H1 (cell line): ENCODE data around the gene WDR19. TPM values are rescaled to one million over a fixed set of nuclear protein-coding genes. Genes with fewer than 3 reads are reported as not detected.

Source experiments
- CTCF ChIA-PET: fragments of 300-600 bp; sonication (Branson Sonifier 250); formaldehyde crosslinking; loops from one replicate; lab custom pipeline; 2021; ENCODE audit not compliant: partially characterized antibody; lab: Charles Lee
- POLR2A ChIA-PET: fragments of 300-600 bp; sonication (Branson Sonifier 250); formaldehyde crosslinking; loops from one replicate; lab custom pipeline; 2021; ENCODE audit warnings: inconsistent platforms; ENCODE audit not compliant: partially characterized antibody; lab: Charles Lee
- DNase-seq, 2 experiments: peaks; one replicate each; pipeline versions ENCODE4 v3.0.0 to v3.0.0-alpha.2; 2010 to 2022; ENCODE audit warnings: low spot score in 2 of 2, low read depth in 1 of 2, mixed read lengths in 1 of 2
- FAIRE-seq: peaks from 2 replicates; lab custom pipeline; 2011; peaks lifted over from hg19 to GRCh38; lab: Jason Lieb, UNC
- H2AFZ ChIP-seq: 2 replicates; pipeline ENCODE4 v1.8.1; 2012; ENCODE audit warnings: low read length, inconsistent platforms
- H2AK5ac ChIP-seq: 2 replicates; pipeline ENCODE4 v1.6.1; 2013; ENCODE audit warnings: low read depth, low read length
- H2BK120ac ChIP-seq: replicated peaks from 2 replicates; pipeline ENCODE3; 2013; ENCODE audit warnings: low read depth, low read length, inconsistent platforms
- H2BK12ac ChIP-seq: 2 replicates; pipeline ENCODE4 v1.6.1; 2013; ENCODE audit warnings: low read depth, low read length
- H2BK15ac ChIP-seq: 2 replicates; pipeline ENCODE4 v1.6.1; 2013; ENCODE audit warnings: low read length
- H2BK20ac ChIP-seq: 2 replicates; pipeline ENCODE4 v1.6.1; 2013; ENCODE audit warnings: low read length
- H2BK5ac ChIP-seq: 2 replicates; pipeline ENCODE4 v1.6.1; 2013; ENCODE audit warnings: low read depth, low read length
- H3K14ac ChIP-seq: 2 replicates; pipeline ENCODE4 v1.6.1; 2013; ENCODE audit warnings: inconsistent platforms; ENCODE audit not compliant: insufficient read length
- H3K18ac ChIP-seq: 2 replicates; pipeline ENCODE4 v1.6.1; 2013; ENCODE audit warnings: low read length; ENCODE audit errors: extremely low read depth
- H3K23ac ChIP-seq: 2 replicates; pipeline ENCODE4 v1.6.1; 2013; ENCODE audit warnings: inconsistent platforms; ENCODE audit not compliant: insufficient read length
- H3K23me2 ChIP-seq: 2 replicates; pipeline ENCODE4 v1.6.1; 2013; ENCODE audit warnings: low read depth, low read length
- H3K27ac ChIP-seq: 2 replicates; pipeline ENCODE4 v1.6.1; 2011; ENCODE audit warnings: low read depth, low read length, inconsistent platforms
- H3K27me3 ChIP-seq, 4 experiments: replicated peaks in 1 of 4; 1 replicate in 1 of 4; 2 replicates in 3 of 4; pipeline versions ENCODE4 v1.6.1 to v1.8.1; 2011 to 2013; ENCODE audit warnings: low read length in 3 of 4, mild to moderate bottlenecking in 3 of 4, inconsistent platforms in 2 of 4, mixed read lengths in 2 of 4, moderate library complexity in 1 of 4; ENCODE audit not compliant: control insufficient read depth in 3 of 4, insufficient read depth in 3 of 4; ENCODE audit errors: extremely low read depth in 1 of 4
- H3K36me3 ChIP-seq, 4 experiments: 2 replicates each; pipeline versions ENCODE4 v1.6.1 to v1.8.1; 2011 to 2013; ENCODE audit warnings: mild to moderate bottlenecking in 4 of 4, low read length in 3 of 4, moderate library complexity in 2 of 4, control low read depth in 1 of 4, inconsistent platforms in 1 of 4; ENCODE audit not compliant: insufficient read depth in 4 of 4, control insufficient read depth in 2 of 4
- H3K4ac ChIP-seq: replicated peaks from 2 replicates; pipeline ENCODE3; 2013; ENCODE audit warnings: low read length, low read depth, mixed read lengths, inconsistent platforms; ENCODE audit not compliant: insufficient read length
- H3K4me1 ChIP-seq, 4 experiments: replicated peaks in 1 of 4; 1 replicate in 1 of 4; 2 replicates in 3 of 4; pipeline versions ENCODE4 v1.6.1 to v1.8.1; 2011 to 2013; ENCODE audit warnings: low read length in 3 of 4, inconsistent platforms in 2 of 4, mixed read lengths in 1 of 4; ENCODE audit not compliant: insufficient read depth in 4 of 4, control insufficient read depth in 3 of 4
- H3K4me2 ChIP-seq, 2 experiments: 2 replicates each; pipeline versions ENCODE4 v1.6.1 to v1.8.1; 2011 to 2013; ENCODE audit warnings: low read depth in 2 of 2, low read length in 2 of 2, control low read depth in 1 of 2, inconsistent platforms in 1 of 2, mild to moderate bottlenecking in 1 of 2; ENCODE audit not compliant: insufficient read depth in 1 of 2
- H3K4me3 ChIP-seq, 4 experiments: fragments of 200-600, 300-600 bp in 1 of 4; sonication (generic), shearing (Covaris generic), sonication (Bioruptor Twin) in 1 of 4; 2 replicates each; pipeline versions ENCODE4 v1.5.1 to v1.8.1; 2011 to 2016; ENCODE audit warnings: low read length in 4 of 4, low read depth in 3 of 4, control low read depth in 2 of 4, inconsistent platforms in 2 of 4, mild to moderate bottlenecking in 2 of 4, mixed read lengths in 1 of 4, moderate library complexity in 1 of 4; ENCODE audit not compliant: insufficient read depth in 2 of 4; ENCODE audit errors: extremely low read depth in 1 of 4
- H3K56ac ChIP-seq: replicated peaks from 2 replicates; pipeline ENCODE3; 2013; ENCODE audit warnings: low read depth, mild to moderate bottlenecking, mixed read lengths, low read length, inconsistent platforms; ENCODE audit not compliant: insufficient read length
- H3K79me1 ChIP-seq: 2 replicates; pipeline ENCODE4 v1.6.1; 2013; ENCODE audit warnings: low read depth, low read length, control low read depth
- H3K79me2 ChIP-seq, 2 experiments: 2 replicates each; pipeline versions ENCODE4 v1.6.1 to v1.8.1; 2012 to 2013; ENCODE audit warnings: low read length in 2 of 2, mild to moderate bottlenecking in 2 of 2, inconsistent platforms in 1 of 2; ENCODE audit not compliant: insufficient read depth in 2 of 2, control insufficient read depth in 1 of 2
- H3K9ac ChIP-seq, 4 experiments: replicated peaks in 1 of 4; 1 replicate in 1 of 4; 2 replicates in 3 of 4; pipeline versions ENCODE4 v1.6.1 to v1.8.1; 2011 to 2013; ENCODE audit warnings: low read depth in 3 of 4, low read length in 3 of 4, control low read depth in 2 of 4, mild to moderate bottlenecking in 2 of 4, moderate library complexity in 2 of 4, inconsistent platforms in 1 of 4; ENCODE audit errors: extremely low read depth in 1 of 4
- H3K9me3 ChIP-seq, 2 experiments: 2 replicates each; pipeline versions ENCODE4 v1.6.1 to v1.8.1; 2012 to 2013; ENCODE audit warnings: mild to moderate bottlenecking in 2 of 2, moderate library complexity in 2 of 2, control low read depth in 1 of 2, inconsistent platforms in 1 of 2, low read depth in 1 of 2, low read length in 1 of 2, mixed read lengths in 1 of 2; ENCODE audit not compliant: insufficient read depth in 2 of 2
- H4K20me1 ChIP-seq, 2 experiments: replicated peaks in 1 of 2; 2 replicates each; pipeline versions ENCODE3 to v1.8.1; 2011 to 2013; ENCODE audit warnings: inconsistent platforms in 2 of 2, low read length in 2 of 2, mild to moderate bottlenecking in 1 of 2; ENCODE audit not compliant: insufficient read depth in 2 of 2, control insufficient read depth in 1 of 2
- H4K5ac ChIP-seq: 2 replicates; pipeline ENCODE4 v1.6.1; 2013; ENCODE audit warnings: low read length, low read depth, mixed read lengths, inconsistent platforms; ENCODE audit not compliant: insufficient read length
- H4K8ac ChIP-seq: 2 replicates; pipeline ENCODE4 v1.8.0; 2013; ENCODE audit warnings: mild to moderate bottlenecking, moderate library complexity, low read length, inconsistent platforms; ENCODE audit not compliant: insufficient read depth; ENCODE audit errors: extremely low read depth
- H4K91ac ChIP-seq: replicated peaks from 2 replicates; pipeline ENCODE3; 2013; ENCODE audit warnings: low read length, mixed read lengths, inconsistent platforms; ENCODE audit not compliant: insufficient read length
- CBX8 ChIP-seq: fragments of 300-800, 300-1000 bp; sonication (generic); IDR thresholded peaks from 2 replicates; pipeline ENCODE4 v1.7.1; 2016; ENCODE audit warnings: low read depth, low read length, borderline replicate concordance
- HDAC6 ChIP-seq: IDR thresholded peaks from one replicate; pipeline ENCODE4 v1.7.1; 2012; ENCODE audit warnings: low read depth, mild to moderate bottlenecking, inconsistent platforms, low read length, moderate library complexity
- RNF2 ChIP-seq: fragments of 200-900, 300-1000 bp; sonication (generic); IDR thresholded peaks from 2 replicates; pipeline ENCODE4 v1.7.1; 2016; ENCODE audit warnings: borderline replicate concordance, low read depth, mild to moderate bottlenecking, antibody characterized with exemption, low read length; ENCODE audit not compliant: poor library complexity, severe bottlenecking; ENCODE audit errors: missing control alignments
- SP4 ChIP-seq: IDR thresholded peaks from 2 replicates; pipeline ENCODE4 v1.6.1; 2012; ENCODE audit warnings: low read length, inconsistent platforms
- SRF ChIP-seq: IDR thresholded peaks from 2 replicates; pipeline ENCODE4 v1.6.1; 2011; ENCODE audit warnings: mild to moderate bottlenecking, low read depth, low read length, moderate library complexity
- TCF12 ChIP-seq: IDR thresholded peaks from 2 replicates; pipeline ENCODE4 v1.6.1; 2011; ENCODE audit warnings: low read depth, mild to moderate bottlenecking, low read length
- TEAD4 ChIP-seq: IDR thresholded peaks from 2 replicates; pipeline ENCODE4 v1.6.1; 2012; ENCODE audit warnings: low read depth, low read length, inconsistent platforms, mixed read lengths
- WGBS, 2 experiments: shearing (Covaris generic) in 1 of 2; methylation state at CpG; one replicate each; pipeline versions ENCODE4 v1.1.6 to v1.1.7; 2013 to 2015; ENCODE audit warnings: low lambda C conversion rate in 2 of 2, mixed read lengths in 2 of 2, inconsistent platforms in 1 of 2, low coverage in 1 of 2, missing lambda C conversion rate in 1 of 2; ENCODE audit not compliant: insufficient replicate concordance in 2 of 2, insufficient coverage in 1 of 2, insufficient read length in 1 of 2; ENCODE audit errors: extremely low coverage in 1 of 2, missing lambda C conversion rate in 1 of 2; 5-methylcytosine and 5-hydroxymethylcytosine counted together
- polyA plus RNA-seq, 7 experiments: library from polyadenylated mRNA; depleted of rRNA in 3 of 7; stranded (reverse) in 5 of 7; unstranded in 2 of 7; fragments of >200 nt in 5 of 7; fragments of 200-250 nt in 2 of 7; gene quantifications; 1 replicate in 5 of 7; 2 replicates in 1 of 7; 4 replicates in 1 of 7; pipeline versions ENCODE4 v1.2.1 to v1.2.3, GENCODE V29; 2011 to 2013; ENCODE audit warnings: missing spikeins in 2 of 7, mixed read lengths in 2 of 7
- total RNA-seq: library from RNA; stranded (reverse); fragmentation: NEBNext Ultra II Directional; extraction: Animal tissue kit (Norgen Biotek cat#: 25700); gene quantifications from 2 replicates; pipeline ENCODE4 v1.2.1, GENCODE V29; 2021

The WDR19 gene
- total and polyA plus RNA-seq, 2 of the 8 experiments (the other 6 are each of a cell fraction or from before 2014, with no cell fraction given): 22.2 to 23.3 TPM

GRCh38 chr4:39263895-39264294, 81.6 kb downstream of the WDR19 start:
- Histone ChIP-seq H3K79me2 (no peaks in the 10 kb centered on the region), H3K23me2 (no peaks in the 10 kb centered on the region), H3K4me1 (0 out of 7 replicates have a peak, but pooled peaks cover 0 to 2% (median 0%) of the 10 kb centered on the region in 4 experiments), H4K8ac (no peak overlapping the region), H2AFZ (no peak overlapping the region), H4K5ac (no peak overlapping the region), H3K79me1 (no peaks in the 10 kb centered on the region), H4K91ac (no peak overlapping the region), H3K27me3 (no peaks in the 10 kb centered on the region), H4K20me1 (peaks cover 0 to 2% of the 10 kb centered on the region in 2 experiments), H3K14ac (no peak overlapping the region), H3K36me3 (no peaks in the 10 kb centered on the region; a peak in 2 of 8 replicates), H3K23ac (no peak overlapping the region), H2BK5ac (no peak overlapping the region), H3K4ac (no peak overlapping the region), H3K9me3 (no peaks in the 10 kb centered on the region), H3K4me2 (no peak overlapping the region), H3K18ac (no peak overlapping the region), H2BK20ac (no peak overlapping the region), H3K4me3 (no peak overlapping the region), H2BK12ac (no peak overlapping the region), H3K9ac (no peak overlapping the region), H3K27ac (no peak overlapping the region)
- ChIA-PET POLR2A (no interaction called here), CTCF (no interaction called here)
- FAIRE-seq (no peak), DNase-seq (no peak)
- WGBS, 2 experiments: 80% methylated on average over 2 of the region's 2 CpGs; no CpG with 5 or more reads in 1 of the 2 experiments
- TF ChIP-seq TEAD4 (no peak), HDAC6 (no peak), TCF12 (no peak), RNF2 (no peak), CBX8 (no peak), SP4 (no peak), SRF (no peak)
- TF ChIP-seq, all 59 proteins: peak for 0
- H3K56ac ChIP-seq: no peak overlapping the region
- no peak overlapping the region for H2BK120ac ChIP-seq
- no peak overlapping the region for H2AK5ac ChIP-seq
- H2BK15ac ChIP-seq: no peak overlapping the region
